Stimulated activated naive B cell treated with anti-CD40 and anti-IgM and Interleukin-4, amounts not matched to agents 10 μg/mL and 1 μg/mL and 100 μg/mL, for 72 hours (primary cell): ENCODE data around the gene TAAR1.
A peak's percentile ranks its signal among the peaks of the same experiment; 100 is the strongest.
"Not testable (repeated sequence)": the region's sequence is repeated elsewhere in the genome, so short reads cannot be mapped to it uniquely, and the experiment has no call there.

Source experiments
- ATAC-seq, 2 donors: fragments of 150-1000 bp; cut with Tn5 transposase; replicated peaks; 2 replicates each; pipeline ENCODE4 v1.10.0; 2021; ENCODE audit warnings: moderate library complexity in 1 of 2
- DNase-seq: peaks from one replicate; pipeline ENCODE4 v3.0.0; 2021
- H3K27ac Mint-ChIP-seq: one replicate; pipeline ENCODE4 v1.8.0; 2022; ENCODE audit warnings: mild to moderate bottlenecking, mixed read lengths
- H3K27me3 Mint-ChIP-seq, 2 donors: one replicate each; pipeline ENCODE4 v1.8.0; 2022; ENCODE audit warnings: mixed read lengths in 2 of 2
- H3K36me3 Mint-ChIP-seq, 2 donors: one replicate each; pipeline ENCODE4 v1.8.0; 2022; ENCODE audit warnings: mixed read lengths in 2 of 2, mild to moderate bottlenecking in 1 of 2
- H3K4me1 Mint-ChIP-seq, 2 donors: one replicate each; pipeline ENCODE4 v1.8.0; 2022; ENCODE audit warnings: mixed read lengths in 2 of 2, mild to moderate bottlenecking in 1 of 2
- H3K4me3 Mint-ChIP-seq, 2 donors: one replicate each; pipeline ENCODE4 v1.8.0; 2022; ENCODE audit warnings: mild to moderate bottlenecking in 2 of 2, mixed read lengths in 2 of 2, moderate library complexity in 1 of 2
- H3K9me3 Mint-ChIP-seq, 2 donors: one replicate each; pipeline ENCODE4 v1.8.0; 2022; ENCODE audit warnings: mixed read lengths in 2 of 2, mild to moderate bottlenecking in 1 of 2

Gene TAAR1

GRCh38 chr6:132637135-132637534, 21.8 kb downstream of the TAAR1 start:
- H3K4me3 Mint-ChIP-seq, H3K9me3 Mint-ChIP-seq, H3K27ac Mint-ChIP-seq, H3K4me1 Mint-ChIP-seq, H3K36me3 Mint-ChIP-seq, ATAC-seq, DNase-seq: not testable (repeated sequence)
- H3K27me3 Mint-ChIP-seq, result peaks cover 37 to 50% of the 10 kb centered on the region in 2 donors

- H3K36me3 Mint-ChIP-seq, DNase-seq, H3K27ac Mint-ChIP-seq, H3K9me3 Mint-ChIP-seq, ATAC-seq, H3K4me3 Mint-ChIP-seq, H3K4me1 Mint-ChIP-seq: not testable (repeated sequence)
- H3K27me3 Mint-ChIP-seq, result peaks cover 41 to 50% of the 10 kb centered on the region in 2 donors
Observed at GRCh38 chr6:132635906-132636305, 23.1 kb downstream of the TAAR1 start.

GRCh38 chr6:132635288-132635687, 23.7 kb downstream of the TAAR1 start:
- peaks cover 44 to 50% of the 10 kb centered on the region in 2 donors for H3K27me3 Mint-ChIP-seq
- DNase-seq, H3K36me3 Mint-ChIP-seq, H3K4me1 Mint-ChIP-seq, H3K4me3 Mint-ChIP-seq, ATAC-seq, H3K27ac Mint-ChIP-seq, H3K9me3 Mint-ChIP-seq: not testable (repeated sequence)

GRCh38 chr6:132634796-132635195, 24.2 kb downstream of the TAAR1 start:
- H3K4me1 Mint-ChIP-seq, result no peaks in the 10 kb centered on the region
- H3K27me3 Mint-ChIP-seq, result peaks cover 44 to 50% of the 10 kb centered on the region in 2 donors
- ATAC-seq (no peak), DNase-seq (no peak)
- no peak overlapping the region for H3K27ac Mint-ChIP-seq
- peaks cover 2 to 10% of the 10 kb centered on the region in 2 donors for H3K9me3 Mint-ChIP-seq
- H3K4me3 Mint-ChIP-seq, result no peak overlapping the region
- no peaks in the 10 kb centered on the region for H3K36me3 Mint-ChIP-seq

GRCh38 chr6:132633362-132633761, 25.6 kb downstream of the TAAR1 start:
- H3K27ac Mint-ChIP-seq, result no peak overlapping the region
- peaks cover 48 to 53% of the 10 kb centered on the region in 2 donors for H3K27me3 Mint-ChIP-seq
- no peaks in the 10 kb centered on the region for H3K36me3 Mint-ChIP-seq
- H3K9me3 Mint-ChIP-seq, result peaks cover 2 to 10% of the 10 kb centered on the region in 2 donors
- no peak overlapping the region for H3K4me3 Mint-ChIP-seq
- H3K4me1 Mint-ChIP-seq, result no peaks in the 10 kb centered on the region
- no peak for ATAC-seq
- no peak for DNase-seq

- Mint-ChIP-seq H3K4me3 (no peak within 1 kb of the TSS), H3K4me1 (no peaks in the 10 kb centered on the region), H3K27me3 (peaks cover 20 to 36% of the 10 kb centered on the region in 2 donors), H3K27ac (no peak within 1 kb of the TSS), H3K36me3 (no peaks in the 10 kb centered on the region), H3K9me3 (peaks cover 0 to 6% of the 10 kb centered on the region in 2 donors)
- ATAC-seq (no peak), DNase-seq (no peak)
Observed at GRCh38 chr6:132624175-132624574, 34.8 kb downstream of the TAAR1 start, which contains the start of gene TAAR2. TSS of gene TAAR2 (minus strand) at chr6:132624275. CDS start at chr6:132624275, 0 bp downstream.

GRCh38 chr6:132623106-132623845, 35.7 kb downstream of the TAAR1 start:
- no peak overlapping the region for H3K27ac Mint-ChIP-seq
- no peaks in the 10 kb centered on the region for H3K4me1 Mint-ChIP-seq
- H3K36me3 Mint-ChIP-seq, result no peaks in the 10 kb centered on the region
- peaks cover 0 to 6% of the 10 kb centered on the region in 2 donors for H3K9me3 Mint-ChIP-seq
- ATAC-seq, result no peak
- DNase-seq, result no peak
- H3K27me3 Mint-ChIP-seq, result peaks cover 17 to 27% of the 10 kb centered on the region in 2 donors
- H3K4me3 Mint-ChIP-seq, result no peak overlapping the region

GRCh38 chr6:132616677-132617076, 42.3 kb downstream of the TAAR1 start:
- Mint-ChIP-seq H3K9me3 (no peaks in the 10 kb centered on the region), H3K27me3 (peaks cover 0 to 5% of the 10 kb centered on the region in 2 donors), H3K36me3 (no peaks in the 10 kb centered on the region), H3K4me1 (peaks cover 4 to 20% of the 10 kb centered on the region in 2 donors), H3K4me3 (no peak overlapping the region), H3K27ac (no peak overlapping the region)
- no peak for ATAC-seq
- no peak for DNase-seq

GRCh38 chr6:132614554-132614953, 44.4 kb downstream of the TAAR1 start:
- H3K27me3 Mint-ChIP-seq, result no peaks in the 10 kb centered on the region
- H3K4me3 Mint-ChIP-seq, result peak overlapping the region; percentile 67
- DNase-seq (no peak), ATAC-seq (no peak)
- peaks cover 4 to 20% of the 10 kb centered on the region in 2 donors for H3K4me1 Mint-ChIP-seq
- H3K27ac Mint-ChIP-seq, result no peak overlapping the region
- H3K9me3 Mint-ChIP-seq, result no peaks in the 10 kb centered on the region
- H3K36me3 Mint-ChIP-seq, result no peaks in the 10 kb centered on the region

GRCh38 chr6:132612449-132613108, 46.4 kb downstream of the TAAR1 start:
- H3K27me3 Mint-ChIP-seq, result no peaks in the 10 kb centered on the region
- DNase-seq, result no peak
- no peaks in the 10 kb centered on the region for H3K9me3 Mint-ChIP-seq
- peaks cover 4 to 20% of the 10 kb centered on the region in 2 donors for H3K4me1 Mint-ChIP-seq
- no peaks in the 10 kb centered on the region for H3K36me3 Mint-ChIP-seq
- no peak overlapping the region for H3K4me3 Mint-ChIP-seq
- ATAC-seq, result no peak
- H3K27ac Mint-ChIP-seq, result no peak overlapping the region

GRCh38 chr6:132611616-132612015, 47.4 kb downstream of the TAAR1 start:
- Mint-ChIP-seq H3K36me3 (no peaks in the 10 kb centered on the region), H3K4me1 (peaks cover 3 to 13% of the 10 kb centered on the region in 2 donors), H3K4me3 (no peak overlapping the region), H3K27ac (no peak overlapping the region), H3K9me3 (no peaks in the 10 kb centered on the region), H3K27me3 (peaks cover 0 to 2% of the 10 kb centered on the region in 2 donors)
- ATAC-seq (no peak), DNase-seq (no peak)

- H3K27me3 Mint-ChIP-seq, result peaks cover 0 to 16% of the 10 kb centered on the region in 2 donors
- DNase-seq, result no peak
- H3K4me3 Mint-ChIP-seq, result no peak overlapping the region
- H3K9me3 Mint-ChIP-seq, result no peaks in the 10 kb centered on the region
- H3K27ac Mint-ChIP-seq, result no peak overlapping the region
- no peak for ATAC-seq
- H3K4me1 Mint-ChIP-seq, result peaks cover 0 to 4% of the 10 kb centered on the region in 2 donors
- H3K36me3 Mint-ChIP-seq, result no peaks in the 10 kb centered on the region
Observed at GRCh38 chr6:132607544-132608233, 51.3 kb downstream of the TAAR1 start.

- no peak for ATAC-seq
- Mint-ChIP-seq H3K27me3 (peaks cover 3 to 16% of the 10 kb centered on the region in 2 donors), H3K36me3 (no peaks in the 10 kb centered on the region), H3K4me1 (no peaks in the 10 kb centered on the region), H3K27ac (no peak overlapping the region), H3K9me3 (no peaks in the 10 kb centered on the region), H3K4me3 (no peak overlapping the region)
- DNase-seq, result no peak
Observed at GRCh38 chr6:132604635-132605152, 54.3 kb downstream of the TAAR1 start.

- not testable (repeated sequence) for H3K4me1 Mint-ChIP-seq, H3K27ac Mint-ChIP-seq, H3K9me3 Mint-ChIP-seq, H3K36me3 Mint-ChIP-seq, DNase-seq, H3K4me3 Mint-ChIP-seq, ATAC-seq
- peaks cover 15 to 18% of the 10 kb centered on the region in 2 donors for H3K27me3 Mint-ChIP-seq
Observed at GRCh38 chr6:132600900-132601299, 58.1 kb downstream of the TAAR1 start.
